HG03521 (cell line): ENCODE results near the gene CCDC121.
A peak's percentile ranks its signal among the peaks of the same experiment; 100 is the strongest.

Source experiments
- ATAC-seq: cut with Tn5 transposase; IDR thresholded peaks from one replicate; pipeline ENCODE4 v1.9.1; 2021; ENCODE audit warnings: mild to moderate bottlenecking, moderate library complexity; ENCODE audit not compliant: unreplicated experiment

CCDC121 gene, protein sequence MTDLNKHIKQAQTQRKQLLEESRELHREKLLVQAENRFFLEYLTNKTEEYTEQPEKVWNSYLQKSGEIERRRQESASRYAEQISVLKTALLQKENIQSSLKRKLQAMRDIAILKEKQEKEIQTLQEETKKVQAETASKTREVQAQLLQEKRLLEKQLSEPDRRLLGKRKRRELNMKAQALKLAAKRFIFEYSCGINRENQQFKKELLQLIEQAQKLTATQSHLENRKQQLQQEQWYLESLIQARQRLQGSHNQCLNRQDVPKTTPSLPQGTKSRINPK

DNA sequence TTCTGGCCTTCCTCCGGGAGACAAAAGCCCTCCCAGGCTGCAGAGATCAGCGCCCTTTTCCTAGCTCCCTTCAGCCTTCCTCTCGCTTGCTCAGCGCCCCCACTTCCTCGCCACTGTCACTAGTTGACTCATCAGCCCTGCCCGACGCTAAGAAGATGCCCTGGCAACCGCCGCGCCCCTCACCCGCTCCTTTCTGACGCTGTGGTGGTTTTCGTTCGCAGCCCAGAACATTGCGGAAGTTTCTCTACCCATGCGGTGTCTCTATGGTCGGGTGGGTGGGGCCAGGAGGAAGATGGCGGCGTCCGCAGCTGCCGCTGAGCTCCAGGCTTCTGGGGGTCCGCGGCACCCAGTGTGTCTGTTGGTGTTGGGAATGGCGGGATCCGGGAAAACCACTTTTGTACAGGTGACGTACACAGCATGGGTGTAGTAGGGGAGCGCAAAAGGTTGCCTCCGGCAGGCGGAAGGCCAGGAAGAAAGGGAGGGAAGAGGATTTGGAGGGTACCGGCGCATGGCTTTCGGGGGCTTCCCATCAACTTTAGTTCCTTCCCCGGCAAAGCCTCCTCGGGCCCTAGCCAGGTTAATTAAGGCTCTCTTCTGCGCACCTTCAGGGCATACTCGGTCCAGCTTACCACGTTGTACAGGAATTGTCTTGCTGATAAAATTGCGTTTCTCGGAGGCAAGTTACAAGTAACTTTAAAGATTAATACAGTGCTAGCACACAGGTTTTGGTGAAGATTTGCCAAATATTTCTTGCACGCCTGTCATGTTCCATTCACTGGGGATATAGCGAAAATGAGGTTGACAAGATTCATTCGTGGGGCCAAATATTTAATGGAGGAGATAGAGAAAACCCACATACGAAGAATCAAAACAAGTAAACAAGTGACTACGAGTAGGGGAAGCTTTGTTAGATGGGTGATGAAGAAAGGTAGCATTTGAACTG lies at the start of gene CCDC121, which contains the start of gene GPN1:
Gene CCDC121, minus strand, starts transcription at position 246 of the 943 bp plus-strand sequence. CDS start 1,213 bp downstream, outside the sequence.
Gene GPN1, plus strand, starts transcription at position 284 of the 943 bp plus-strand sequence. Its CDS starts 9 bp downstream, at position 293.
- peak; percentile 93 for ATAC-seq

DNA sequence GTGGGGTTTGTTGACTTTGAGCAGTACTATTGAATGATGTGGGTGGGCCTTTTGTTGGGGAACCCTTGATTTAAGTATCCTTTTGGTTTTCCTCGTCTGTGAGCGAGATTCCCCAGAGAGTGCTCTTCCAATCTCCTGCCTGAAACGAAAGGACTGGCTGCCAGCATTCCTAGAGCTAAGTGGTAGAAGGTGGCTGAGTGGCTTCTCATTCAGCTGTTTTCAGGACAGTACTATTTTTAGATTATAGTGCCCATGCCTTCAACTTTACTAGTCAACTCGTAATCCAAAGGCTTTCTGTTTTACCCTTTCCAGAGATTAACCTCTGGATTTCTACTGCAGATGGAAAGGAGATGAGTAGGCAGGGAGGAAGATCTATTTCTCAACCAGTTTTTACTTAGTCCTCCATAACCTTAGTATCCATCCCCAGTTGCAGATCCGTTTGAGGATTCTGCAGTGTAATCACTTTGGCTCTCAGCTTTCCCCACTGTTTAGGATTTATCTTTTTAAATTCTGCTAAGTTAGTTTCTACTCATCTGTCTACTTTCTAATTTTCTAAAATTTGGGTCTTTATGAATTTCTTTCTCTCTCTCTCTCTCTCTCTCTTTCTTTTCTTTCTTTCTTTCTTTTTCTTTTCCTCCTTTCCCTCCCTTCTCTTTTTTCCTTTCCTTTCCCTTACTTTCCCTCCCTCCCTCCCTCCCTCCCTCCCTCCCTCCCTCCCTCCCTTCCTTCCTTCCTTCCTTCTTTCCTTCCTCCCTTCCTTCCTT lies 44.1 kb upstream of the CCDC121 start:
- no peak for ATAC-seq

DNA sequence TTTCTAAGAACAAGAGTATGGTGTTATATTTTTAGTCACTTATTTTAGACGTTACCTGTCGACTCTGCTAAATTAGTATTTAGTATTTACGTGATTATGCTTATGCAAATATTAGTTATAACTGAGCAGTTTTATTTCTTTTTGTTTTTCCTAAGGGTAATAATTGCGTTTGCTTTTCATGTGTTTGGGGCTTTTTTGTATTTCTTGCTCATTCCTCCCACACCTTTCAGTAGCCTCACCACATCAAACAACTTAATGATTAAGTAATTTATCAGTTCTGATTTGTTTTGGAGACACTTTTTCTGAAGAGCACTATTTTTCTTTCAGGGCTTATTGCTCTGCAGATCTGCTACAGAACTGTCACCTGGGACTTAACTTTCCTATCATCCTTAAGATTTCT lies 42.4 kb upstream of the CCDC121 start:
- ATAC-seq, result no peak

DNA sequence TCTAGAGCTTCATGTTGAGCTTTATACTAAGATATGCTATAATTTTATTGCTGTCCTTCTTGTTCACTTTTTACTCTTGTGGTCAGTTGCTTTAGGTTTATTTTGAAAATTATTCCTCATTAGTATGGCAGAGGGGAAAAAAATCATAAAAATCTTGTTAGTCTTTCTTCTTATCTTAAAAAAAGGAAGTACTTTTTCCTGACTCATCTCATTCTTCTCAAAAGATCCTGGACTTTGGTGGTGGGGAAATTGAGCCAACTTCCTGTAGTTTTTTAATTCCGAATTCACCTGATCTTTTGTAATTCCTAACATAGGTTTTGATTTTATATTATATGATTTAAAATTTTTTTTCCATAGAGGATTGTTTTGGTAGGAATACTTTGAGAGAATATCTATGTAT lies 38.6 kb upstream of the CCDC121 start:
- no peak for ATAC-seq

DNA sequence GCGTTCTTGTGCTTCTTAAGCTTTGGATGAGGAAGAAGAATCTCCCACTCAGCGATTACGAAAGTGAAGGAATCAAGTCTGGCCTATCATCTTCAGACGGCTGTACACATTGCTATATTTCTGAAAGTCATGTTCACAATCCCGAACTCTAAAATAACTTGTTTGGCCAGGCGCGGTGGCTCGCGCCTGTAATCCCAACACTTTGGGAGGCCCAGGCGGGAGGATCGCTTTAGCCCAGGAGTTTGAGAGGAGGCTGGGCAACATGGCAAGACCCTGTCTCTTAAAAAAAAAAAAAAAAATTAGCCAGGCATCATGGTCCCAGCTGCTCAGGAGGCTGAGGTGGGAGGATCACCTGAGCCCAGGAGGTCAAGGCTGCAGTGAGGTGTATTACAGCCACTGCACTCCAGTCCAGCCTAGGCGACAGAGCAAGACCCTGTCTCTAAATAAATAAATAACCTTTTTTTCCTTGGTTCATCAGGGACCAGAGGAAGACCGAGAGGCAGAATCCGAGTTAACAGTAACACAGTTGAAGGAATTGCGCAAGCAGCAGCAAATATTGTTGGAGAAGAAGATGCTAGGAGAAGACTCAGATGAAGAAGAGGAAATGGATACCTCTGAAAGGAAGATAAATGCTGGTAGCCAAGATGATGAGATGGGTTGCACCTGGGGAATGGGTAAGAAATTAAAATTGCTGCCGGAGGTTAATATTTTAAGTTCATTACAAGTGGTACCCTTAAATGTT lies 36.0 kb upstream of the CCDC121 start:
- no peak for ATAC-seq

DNA sequence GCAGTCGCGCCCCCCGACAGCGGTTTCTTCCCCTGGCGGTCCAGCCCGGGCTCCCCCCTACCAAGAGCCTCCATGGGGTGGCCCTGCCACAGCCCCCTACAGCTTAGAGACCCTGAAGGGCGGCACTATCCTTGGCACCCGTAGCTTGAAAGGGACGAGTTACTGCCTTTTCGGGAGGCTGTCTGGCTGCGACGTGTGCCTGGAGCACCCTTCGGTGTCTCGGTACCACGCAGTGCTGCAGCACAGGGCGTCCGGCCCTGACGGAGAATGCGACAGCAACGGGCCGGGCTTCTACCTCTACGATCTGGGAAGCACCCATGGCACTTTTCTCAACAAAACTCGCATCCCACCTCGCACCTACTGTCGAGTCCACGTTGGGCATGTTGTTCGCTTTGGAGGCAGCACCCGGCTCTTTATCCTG lies 35.4 kb upstream of the CCDC121 start:
- ATAC-seq, result peak; percentile 32

DNA sequence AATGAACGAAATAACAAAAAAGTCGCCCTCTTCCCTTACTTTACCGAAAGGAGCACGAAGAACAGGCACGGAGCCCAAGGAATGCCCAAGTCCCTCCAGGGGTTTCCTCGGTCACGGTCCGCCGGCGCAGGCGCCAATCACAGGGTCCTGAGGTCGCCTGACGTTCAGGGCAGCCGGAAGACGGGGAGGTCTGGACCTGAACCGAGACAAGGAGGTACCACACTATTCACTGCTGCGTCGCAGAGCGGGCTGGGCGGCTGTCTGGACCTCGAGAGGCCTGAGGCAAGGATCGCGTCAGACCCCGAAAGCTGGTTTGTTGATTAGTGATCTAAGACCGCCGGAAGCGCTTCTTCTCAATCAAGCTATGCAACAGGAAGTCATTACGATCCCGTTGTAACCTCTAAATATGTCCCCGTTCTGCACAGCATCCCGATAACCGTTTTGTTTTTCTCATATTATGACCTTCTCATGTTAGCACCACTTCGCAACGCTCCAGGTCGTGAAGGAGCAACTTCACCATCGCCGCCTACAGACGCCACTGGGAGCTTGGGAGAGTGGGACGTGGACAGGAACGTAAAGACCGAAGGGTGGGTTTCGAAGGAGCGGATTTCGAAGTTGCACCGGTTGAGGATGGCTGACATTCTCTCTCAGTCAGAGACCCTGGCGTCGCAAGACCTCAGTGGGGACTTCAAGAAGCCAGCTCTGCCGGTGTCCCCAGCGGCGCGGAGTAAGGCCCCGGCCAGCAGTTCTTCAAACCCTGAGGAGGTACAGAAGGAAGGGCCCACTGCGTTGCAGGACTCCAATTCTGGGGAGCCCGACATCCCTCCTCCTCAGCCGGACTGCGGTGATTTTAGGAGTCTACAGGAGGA lies 34.7 kb upstream of the CCDC121 start, which contains the start of the genes SLC4A1AP and SUPT7L:
Gene SLC4A1AP, plus strand, starts transcription at position 605 of the 869 bp plus-strand sequence. Its CDS starts 26 bp downstream, at position 631.
Gene SUPT7L, minus strand, starts transcription at position 330 of the 869 bp plus-strand sequence. CDS start 1,422 bp downstream, outside the sequence.
- ATAC-seq, result peak; percentile 65

DNA sequence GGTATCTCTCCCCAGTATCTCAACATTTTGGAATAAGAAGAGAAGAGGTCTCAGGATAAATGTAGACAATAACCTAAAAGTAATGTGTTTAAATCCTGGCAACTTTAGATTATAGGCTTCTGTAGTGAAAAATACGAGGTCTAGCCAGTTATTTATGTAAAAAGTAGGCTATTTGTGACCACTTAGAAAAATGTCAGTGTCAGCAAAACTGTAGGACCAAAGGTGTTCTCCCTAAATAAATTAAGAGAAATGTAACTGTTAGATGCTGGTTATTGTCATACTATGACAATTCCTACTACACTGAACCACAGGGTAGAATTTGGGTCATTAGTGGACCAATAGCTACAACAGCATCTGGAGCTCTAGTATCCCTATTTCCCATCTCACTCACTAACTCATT lies 32.6 kb upstream of the CCDC121 start:
- ATAC-seq, result no peak

DNA sequence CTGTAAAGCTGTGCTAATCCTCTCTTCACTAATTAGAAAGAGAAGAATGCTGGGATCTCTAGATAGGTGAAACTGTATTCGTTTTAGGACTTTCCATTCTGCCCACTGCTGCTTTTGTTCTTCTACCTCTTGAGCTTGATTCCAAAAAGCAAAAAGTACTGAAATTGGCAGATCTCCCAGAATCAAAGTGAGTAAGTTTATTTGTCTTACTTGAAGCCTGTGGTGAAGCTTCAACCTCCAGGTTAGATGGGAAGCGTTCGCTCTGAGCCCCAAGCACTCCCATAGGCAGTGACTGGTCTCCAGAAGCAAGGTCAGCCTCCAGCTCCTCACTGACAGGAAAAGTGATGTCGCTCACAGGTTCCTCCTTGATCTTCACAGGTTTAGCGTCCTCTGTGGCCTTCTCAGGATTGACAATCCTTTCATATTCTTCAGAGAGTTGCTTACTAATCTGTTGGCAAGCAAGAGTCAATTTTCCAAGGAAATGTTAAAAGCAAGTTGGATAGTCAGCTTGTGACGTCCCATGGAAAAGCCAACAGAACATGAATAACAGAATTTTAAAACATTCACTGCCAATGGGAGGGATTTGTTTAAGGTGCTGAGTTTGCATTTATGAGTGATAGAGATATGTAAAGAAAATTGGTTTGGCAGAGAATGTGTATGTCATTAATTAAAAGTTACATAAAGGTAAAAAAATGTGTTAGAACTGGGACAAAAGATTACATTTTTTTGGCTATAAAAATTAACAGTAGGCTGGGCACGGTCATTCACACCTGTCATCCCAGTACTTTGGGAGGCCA lies 26.5 kb upstream of the CCDC121 start:
- no peak for ATAC-seq

DNA sequence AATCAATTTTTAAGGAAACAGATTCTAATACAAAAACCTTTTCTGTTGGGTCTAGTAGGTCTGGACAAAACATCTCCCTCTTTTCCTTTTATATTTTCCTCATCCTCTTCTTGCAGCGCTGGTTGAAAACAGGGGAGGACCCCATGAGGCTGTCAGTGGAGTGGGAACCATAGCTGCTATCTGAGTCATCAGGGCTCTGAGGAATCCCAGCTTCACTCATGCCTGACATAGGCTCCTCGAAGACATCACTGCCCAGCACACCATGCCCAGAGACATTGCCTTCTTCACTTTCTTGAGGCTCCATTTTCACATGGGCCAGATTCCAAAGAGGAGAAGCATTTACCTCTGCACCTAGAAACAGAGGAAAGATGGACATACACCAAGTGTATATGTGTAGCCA lies 24.6 kb upstream of the CCDC121 start:
- no peak for ATAC-seq

DNA sequence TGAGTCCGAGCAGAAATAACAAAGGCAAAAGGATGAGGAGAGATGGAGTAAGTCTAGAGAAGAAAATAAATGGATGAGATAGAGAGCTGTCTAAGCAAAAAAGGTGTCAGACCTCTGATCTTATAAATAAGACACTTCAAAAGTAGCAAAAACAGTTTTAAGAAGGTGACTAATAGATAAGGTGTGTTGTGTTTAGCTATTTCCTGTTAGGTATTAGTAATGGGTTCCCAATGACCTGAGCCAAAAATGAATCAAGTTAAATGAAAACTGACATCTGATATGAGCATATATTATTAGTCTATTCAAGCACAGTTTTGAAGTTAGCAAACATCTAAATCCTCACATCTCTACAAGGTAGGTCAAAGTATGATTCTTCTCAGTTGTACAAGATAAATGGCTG lies 24.0 kb upstream of the CCDC121 start:
- no peak for ATAC-seq

DNA sequence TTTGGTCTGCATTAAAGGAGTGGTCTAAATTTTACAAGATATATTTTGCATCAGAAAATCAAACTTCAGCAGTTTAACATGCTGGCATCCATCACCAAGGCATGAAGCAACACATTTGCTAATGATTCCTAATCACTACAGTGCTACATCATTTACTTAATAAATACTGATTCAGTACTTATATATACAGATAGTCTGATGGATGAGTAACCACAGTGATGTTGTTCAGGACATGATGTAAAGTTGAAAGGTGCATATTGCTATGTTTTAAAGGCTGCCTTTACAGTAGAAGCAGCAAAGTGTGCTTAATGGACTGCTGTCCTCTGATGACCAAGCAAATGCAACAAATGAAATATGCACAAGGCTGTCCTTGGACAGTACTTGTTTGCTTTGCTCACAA lies 23.5 kb upstream of the CCDC121 start:
- ATAC-seq, result no peak

DNA sequence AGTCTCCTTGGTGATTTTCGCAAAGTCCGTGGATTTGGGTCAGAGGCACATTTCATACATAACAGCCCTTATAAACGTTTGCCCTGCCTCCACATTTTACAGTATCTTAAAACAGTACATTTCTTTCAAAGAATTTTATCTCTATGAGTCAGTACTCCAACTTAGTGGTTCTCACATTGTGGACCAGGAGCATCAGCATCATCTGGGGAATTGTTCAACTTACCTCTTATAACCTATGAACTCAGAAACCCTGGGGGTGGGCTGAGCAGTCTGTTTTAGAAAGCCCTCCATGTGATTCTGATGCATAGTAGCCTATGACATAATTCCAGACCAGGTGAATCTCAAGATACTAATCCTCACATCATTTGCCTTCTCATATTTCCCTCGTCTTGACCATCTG lies 22.2 kb upstream of the CCDC121 start:
- no peak for ATAC-seq

DNA sequence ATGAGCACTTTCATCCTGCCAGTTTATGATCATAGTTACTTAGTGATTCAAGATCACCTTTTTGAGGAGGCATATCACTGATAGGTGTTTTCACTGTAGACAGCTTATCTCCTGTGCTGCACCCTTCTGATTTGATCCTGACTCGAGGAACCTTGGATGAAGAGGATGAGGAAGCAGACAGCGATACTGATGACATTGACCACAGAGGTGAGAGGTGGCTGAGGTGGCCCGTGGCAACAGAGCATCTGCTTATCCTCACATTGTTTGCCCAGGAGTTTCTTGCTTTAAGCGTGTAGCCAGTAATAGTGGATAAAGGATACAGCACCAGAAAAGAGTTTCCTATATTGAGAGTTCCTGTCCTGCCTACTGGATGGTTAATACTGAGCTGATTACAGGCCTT lies 18.9 kb upstream of the CCDC121 start:
- no peak for ATAC-seq

DNA sequence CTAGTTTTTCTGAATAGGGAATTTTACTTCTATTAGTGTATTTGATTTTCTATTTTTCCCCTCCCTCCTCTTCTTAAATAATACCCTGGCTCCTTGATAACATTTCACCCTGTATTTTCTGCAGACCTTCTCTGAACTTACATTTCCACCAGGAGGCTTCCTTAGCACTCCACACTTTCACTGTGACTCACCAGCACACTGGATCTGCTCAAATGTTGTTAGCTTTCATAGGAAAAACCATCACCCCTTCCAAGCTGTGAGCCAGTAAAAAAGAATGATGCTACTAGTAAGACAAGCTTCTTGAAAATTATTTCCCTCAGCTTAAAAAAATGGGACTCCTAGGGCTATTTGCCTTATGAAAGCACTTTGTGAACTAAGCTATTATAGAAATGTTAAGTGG lies 18.5 kb upstream of the CCDC121 start:
- ATAC-seq, result no peak

DNA sequence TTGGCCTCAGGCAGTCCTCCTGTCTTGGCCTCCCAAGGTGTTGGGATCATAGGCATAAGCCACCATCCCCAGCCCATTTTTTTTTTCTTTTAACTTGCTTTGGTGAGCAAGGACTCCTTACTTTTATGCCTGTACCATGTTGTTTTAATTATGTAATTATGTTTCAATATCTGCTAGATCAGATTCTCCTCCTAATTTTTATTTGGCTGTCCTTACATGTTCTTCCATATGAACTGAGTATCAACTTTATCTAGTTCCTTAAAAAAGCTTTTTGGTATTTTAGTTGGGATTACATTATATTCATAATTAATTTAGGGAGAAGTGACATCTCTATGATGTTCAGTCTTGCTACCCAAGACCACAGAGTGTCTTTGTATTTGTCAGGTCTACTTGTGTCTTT lies 16.4 kb upstream of the CCDC121 start:
- ATAC-seq, result no peak

DNA sequence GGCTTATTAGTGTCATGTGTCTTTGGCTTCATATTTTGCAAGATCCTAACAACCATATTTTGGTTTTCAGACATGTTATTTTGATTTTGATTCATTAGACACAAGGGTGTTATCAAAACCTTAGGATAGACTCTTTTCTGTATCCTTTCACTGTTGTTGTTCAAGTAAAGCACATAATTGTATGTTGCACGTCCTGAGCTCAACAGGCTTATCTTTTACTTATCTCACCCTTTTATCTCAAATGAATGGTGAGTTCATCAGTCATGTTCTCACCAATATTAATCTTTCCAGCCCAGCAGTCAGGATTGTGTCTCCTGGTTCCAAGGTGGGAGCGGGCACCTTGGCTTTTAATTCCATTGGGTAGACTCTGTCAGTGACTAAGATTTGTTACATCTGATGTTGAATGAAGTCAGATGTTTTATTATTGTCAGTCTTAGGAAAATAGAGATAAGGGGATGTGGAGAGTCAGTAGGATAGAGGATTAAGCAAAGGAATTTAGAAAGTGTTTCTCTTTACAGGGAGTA lies 12.0 kb upstream of the CCDC121 start:
- ATAC-seq, result no peak

DNA sequence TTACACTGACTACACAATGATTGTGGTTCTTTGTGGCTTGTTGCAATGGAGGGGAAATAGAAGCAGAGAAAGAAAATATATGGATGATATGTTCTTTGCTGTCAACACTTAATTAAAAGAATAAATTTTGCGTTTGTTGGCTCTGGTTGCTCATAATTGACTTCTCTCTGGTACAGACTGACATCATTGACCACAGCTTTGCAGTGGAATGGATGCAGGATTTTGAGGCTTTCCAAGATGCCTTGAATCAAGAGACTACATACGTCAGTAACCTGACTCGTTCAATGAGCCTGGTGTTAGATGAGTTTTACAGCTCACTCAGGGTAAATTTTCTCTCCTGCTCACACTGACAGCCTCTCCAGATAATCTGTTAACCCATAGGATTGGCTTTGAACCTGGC lies 9.9 kb upstream of the CCDC121 start:
- ATAC-seq, result no peak
